ENCODE data around the gene PMS2. TPM values are rescaled to one million over a fixed set of nuclear protein-coding genes. Genes with fewer than 3 reads are reported as not detected.
"Not testable (repeated sequence)": the region's sequence is repeated elsewhere in the genome, so short reads cannot be mapped to it uniquely, and the experiment has no call there.

Gene PMS2
- total RNA-seq, 3 donors from 2014 or later: 21.3 to 22.9 (median 22.5) TPM

DNA sequence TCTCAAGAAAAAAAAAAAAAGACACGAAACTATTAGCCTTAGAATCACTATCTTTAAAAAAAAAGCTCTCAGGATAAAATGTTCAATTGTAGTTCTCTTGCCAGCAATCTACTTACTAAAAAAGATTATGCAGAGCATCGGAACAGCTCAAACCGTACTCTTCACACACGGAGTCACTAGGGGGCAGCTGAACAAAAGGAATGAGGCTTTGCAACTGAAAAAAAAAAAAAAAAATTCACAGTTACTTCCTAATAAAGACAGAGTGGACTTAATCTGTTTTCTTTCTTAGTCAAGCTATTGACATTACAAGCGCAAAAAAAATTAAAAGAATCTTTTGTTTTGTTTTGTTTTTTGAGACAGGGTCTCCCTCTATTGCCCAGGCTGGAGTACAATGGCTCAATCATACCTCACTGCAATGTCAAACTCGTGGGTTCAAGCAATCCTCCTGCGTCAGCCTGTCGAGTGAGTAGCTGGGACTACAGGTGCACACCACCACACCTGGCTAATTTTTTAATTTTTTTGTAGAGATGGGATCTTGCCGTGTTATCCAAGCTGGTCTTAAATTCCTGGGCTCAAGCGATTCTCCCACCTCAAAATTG lies 11.5 kb downstream of the PMS2 start:
- H3K4me1 Mint-ChIP-seq (ENCODE audit: low read depth): no peaks in the 10 kb centered on the region
- DNase-seq (peak; percentile 42), ATAC-seq (peak in 1 of 2 donors; percentile 28)
- no peak overlapping the region for H3K4me3 Mint-ChIP-seq
- no peaks in the 10 kb centered on the region for H3K9me3 Mint-ChIP-seq
- peaks cover 20% of the 10 kb centered on the region for H3K36me3 Mint-ChIP-seq (ENCODE audit: insufficient read depth)
- H3K27me3 Mint-ChIP-seq (ENCODE audit: low read depth): no peaks in the 10 kb centered on the region

DNA sequence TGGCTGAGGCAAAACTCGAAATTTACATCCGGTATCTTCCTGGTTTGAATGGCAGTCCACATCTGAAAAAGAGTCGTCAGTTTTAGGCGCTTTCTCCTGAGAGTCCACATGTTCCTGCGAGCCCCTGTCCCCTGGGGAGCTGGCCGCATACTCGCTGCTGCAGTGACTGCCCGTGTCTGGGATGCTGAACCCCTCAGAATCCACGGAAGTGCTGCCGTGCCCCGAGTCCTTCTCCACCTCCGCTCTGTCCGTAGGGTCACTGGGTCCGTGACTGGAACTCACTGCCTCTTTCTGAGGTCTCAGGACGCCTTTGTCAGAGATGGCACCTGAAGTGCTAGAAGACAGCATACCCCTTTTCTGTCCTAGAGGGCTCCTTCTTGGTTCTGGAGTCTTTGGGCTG lies 21.8 kb downstream of the PMS2 start:
- not testable (repeated sequence) for ATAC-seq; H3K9me3 Mint-ChIP-seq; H3K4me3 Mint-ChIP-seq; H3K27me3 Mint-ChIP-seq (ENCODE audit: low read depth); H3K4me1 Mint-ChIP-seq (ENCODE audit: low read depth); DNase-seq
- H3K36me3 Mint-ChIP-seq (ENCODE audit: insufficient read depth): peaks cover 26% of the 10 kb centered on the region

DNA sequence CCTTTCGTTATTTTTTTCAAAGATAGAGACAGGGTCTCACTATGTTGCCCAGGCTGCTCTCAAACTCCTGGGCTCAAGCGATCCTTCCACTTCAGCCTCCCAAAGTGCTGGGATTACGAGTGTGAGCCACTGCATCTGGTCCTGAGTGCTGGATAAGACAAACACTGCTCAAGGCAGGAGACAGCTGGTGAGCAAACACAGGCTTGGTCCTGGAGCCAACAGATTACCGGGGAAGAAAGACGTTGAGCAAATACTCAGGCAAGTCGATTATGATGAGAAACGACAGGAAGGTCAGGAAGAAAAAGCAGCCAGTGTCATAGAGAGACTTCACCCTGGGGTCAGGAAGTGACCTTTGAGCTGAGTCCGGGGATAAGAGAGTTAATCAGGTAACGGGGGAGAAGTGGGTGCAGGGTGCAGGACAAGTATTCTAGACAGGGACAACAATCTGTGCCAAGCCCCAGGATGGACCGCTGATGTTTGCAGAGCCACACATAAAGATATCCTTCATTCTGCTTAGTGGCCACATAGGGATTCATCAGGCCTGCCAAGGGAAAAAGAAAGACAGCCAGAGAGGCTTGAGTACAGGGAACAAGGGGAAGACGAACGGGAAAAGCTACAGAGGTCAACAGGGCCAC lies 29.1 kb downstream of the PMS2 start:
- not testable (repeated sequence) for ATAC-seq; H3K4me1 Mint-ChIP-seq (ENCODE audit: low read depth); H3K9me3 Mint-ChIP-seq; DNase-seq; H3K27me3 Mint-ChIP-seq (ENCODE audit: low read depth); H3K4me3 Mint-ChIP-seq
- peaks cover 11% of the 10 kb centered on the region for H3K36me3 Mint-ChIP-seq (ENCODE audit: insufficient read depth)

DNA sequence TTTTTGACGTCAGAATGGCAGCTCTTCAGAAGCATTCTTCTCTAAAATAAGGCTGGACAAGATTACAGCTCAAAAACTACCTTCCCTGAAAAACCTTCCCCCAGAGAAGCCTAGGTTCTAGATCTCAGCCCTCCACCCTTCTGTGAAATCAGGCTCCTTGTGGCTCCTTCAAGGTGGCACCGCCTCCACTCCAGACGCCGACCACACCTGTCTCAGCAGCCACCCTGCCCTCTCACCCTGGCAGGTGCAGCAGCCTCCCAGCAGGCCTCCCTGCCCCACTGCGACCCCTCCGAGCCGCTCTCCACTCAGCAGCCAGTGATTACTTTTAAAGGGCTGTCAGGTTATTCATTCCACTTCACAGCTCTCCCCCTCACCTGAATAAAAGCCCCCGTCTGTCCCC lies 35.3 kb downstream of the PMS2 start:
- not testable (repeated sequence) for H3K9me3 Mint-ChIP-seq; H3K4me1 Mint-ChIP-seq (ENCODE audit: low read depth); DNase-seq; H3K4me3 Mint-ChIP-seq; ATAC-seq; H3K36me3 Mint-ChIP-seq (ENCODE audit: insufficient read depth); H3K27me3 Mint-ChIP-seq (ENCODE audit: low read depth)

DNA sequence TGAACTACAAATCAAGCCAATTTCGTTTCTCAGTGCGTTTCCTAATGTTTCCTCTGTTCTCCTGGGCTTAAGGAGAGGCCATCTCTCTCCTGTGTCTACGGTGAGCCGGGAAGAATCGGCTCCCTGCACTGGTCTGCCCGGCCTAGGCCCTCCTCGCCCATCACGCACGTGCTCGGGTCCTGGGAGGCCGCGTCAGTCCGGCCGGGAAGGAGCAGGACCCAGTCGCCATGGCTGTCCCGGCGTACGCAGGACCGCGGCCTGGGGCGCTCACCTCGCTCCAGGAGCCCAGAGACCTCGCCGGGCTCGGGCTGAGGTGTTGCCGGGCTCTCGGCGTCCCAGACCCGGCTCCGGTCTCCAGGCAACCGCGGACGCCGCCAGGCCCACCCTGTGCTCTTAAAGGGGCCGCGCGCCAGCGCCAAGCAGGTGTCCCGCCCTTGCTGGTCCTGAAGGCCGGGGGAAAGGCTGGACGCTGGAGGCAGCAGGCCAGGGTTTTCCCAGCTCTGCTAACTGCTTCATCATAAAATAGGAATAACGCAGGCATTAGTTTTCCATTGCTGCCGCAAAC lies 38.4 kb downstream of the PMS2 start, which contains the start of gene RSPH10B:
RSPH10B (minus strand) TSS at position 343 of the 565 bp plus-strand sequence. CDS start 3,573 bp downstream, outside the sequence.
- not testable (repeated sequence) for DNase-seq; H3K27me3 Mint-ChIP-seq (ENCODE audit: low read depth); H3K36me3 Mint-ChIP-seq (ENCODE audit: insufficient read depth); H3K4me3 Mint-ChIP-seq; H3K9me3 Mint-ChIP-seq; ATAC-seq; H3K4me1 Mint-ChIP-seq (ENCODE audit: low read depth)

DNA sequence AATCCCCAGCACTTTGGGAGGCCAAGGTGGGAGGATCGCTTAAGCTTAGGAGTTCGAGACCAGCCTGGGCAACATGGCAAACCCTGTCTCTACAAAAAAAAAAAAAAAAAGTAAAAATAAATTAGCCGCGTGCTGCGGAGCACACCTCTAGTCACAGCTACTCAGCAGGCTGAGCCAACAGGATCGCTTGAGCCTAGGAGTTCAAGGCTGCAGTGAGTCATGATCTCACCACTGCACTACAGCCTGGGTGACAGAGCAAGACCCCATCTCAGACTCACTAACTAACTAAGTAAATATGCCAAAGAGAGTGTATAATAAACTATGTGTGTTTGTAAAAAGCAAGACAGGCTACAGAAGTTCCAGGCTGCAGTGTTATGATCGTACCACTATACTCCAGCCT lies 45.0 kb downstream of the PMS2 start:
- DNase-seq; H3K27me3 Mint-ChIP-seq (ENCODE audit: low read depth); H3K36me3 Mint-ChIP-seq (ENCODE audit: insufficient read depth); H3K9me3 Mint-ChIP-seq; H3K4me3 Mint-ChIP-seq; ATAC-seq; H3K4me1 Mint-ChIP-seq (ENCODE audit: low read depth): not testable (repeated sequence)

DNA sequence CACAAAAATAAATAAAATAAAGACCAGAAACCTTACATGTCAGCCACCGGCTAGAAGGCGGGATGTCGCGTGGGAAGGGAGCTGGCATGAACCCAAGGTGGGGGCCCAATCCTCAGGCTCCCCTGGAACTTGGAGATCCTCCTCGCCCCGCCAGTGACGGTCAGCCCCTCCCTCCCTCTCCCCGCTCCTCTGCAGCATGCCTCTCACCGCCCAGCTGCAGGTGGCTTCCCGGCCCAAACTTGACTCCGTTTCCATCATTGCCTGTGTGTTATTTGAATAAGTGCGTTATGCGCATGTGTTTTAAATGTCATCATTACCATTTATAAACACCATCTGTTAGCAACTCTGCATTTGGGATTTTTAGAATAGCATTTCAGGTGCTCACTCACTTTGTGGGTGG lies 45.6 kb downstream of the PMS2 start:
- not testable (repeated sequence) for H3K4me1 Mint-ChIP-seq (ENCODE audit: low read depth); ATAC-seq; H3K36me3 Mint-ChIP-seq (ENCODE audit: insufficient read depth); H3K4me3 Mint-ChIP-seq; H3K27me3 Mint-ChIP-seq (ENCODE audit: low read depth); H3K9me3 Mint-ChIP-seq; DNase-seq

DNA sequence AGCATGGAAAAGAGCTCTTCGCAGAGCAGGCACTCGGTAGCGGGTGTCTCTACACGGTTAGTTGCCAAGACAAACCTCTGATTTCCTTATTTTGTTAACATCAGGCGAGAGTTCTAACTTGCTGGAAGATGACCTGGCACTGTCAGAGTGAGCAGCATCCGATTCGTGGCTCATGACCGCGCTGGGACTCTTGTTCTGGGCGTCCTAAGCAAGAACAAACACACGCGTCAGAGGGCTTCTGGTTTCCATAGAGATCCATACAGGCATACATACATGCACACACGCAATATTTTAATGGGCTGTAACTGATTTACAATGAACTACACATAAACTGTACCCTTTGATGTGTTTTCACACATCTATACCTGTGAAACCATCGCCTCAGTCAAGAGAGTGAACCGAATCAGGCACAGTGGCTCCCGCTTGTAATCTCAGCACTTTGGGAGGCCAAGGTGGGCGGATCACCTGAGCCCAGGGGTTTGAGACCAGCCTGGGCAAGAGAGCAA lies 73.9 kb downstream of the PMS2 start:
- not testable (repeated sequence) for ATAC-seq; H3K27me3 Mint-ChIP-seq (ENCODE audit: low read depth); H3K9me3 Mint-ChIP-seq; H3K4me1 Mint-ChIP-seq (ENCODE audit: low read depth); H3K4me3 Mint-ChIP-seq; H3K36me3 Mint-ChIP-seq (ENCODE audit: insufficient read depth); DNase-seq

DNA sequence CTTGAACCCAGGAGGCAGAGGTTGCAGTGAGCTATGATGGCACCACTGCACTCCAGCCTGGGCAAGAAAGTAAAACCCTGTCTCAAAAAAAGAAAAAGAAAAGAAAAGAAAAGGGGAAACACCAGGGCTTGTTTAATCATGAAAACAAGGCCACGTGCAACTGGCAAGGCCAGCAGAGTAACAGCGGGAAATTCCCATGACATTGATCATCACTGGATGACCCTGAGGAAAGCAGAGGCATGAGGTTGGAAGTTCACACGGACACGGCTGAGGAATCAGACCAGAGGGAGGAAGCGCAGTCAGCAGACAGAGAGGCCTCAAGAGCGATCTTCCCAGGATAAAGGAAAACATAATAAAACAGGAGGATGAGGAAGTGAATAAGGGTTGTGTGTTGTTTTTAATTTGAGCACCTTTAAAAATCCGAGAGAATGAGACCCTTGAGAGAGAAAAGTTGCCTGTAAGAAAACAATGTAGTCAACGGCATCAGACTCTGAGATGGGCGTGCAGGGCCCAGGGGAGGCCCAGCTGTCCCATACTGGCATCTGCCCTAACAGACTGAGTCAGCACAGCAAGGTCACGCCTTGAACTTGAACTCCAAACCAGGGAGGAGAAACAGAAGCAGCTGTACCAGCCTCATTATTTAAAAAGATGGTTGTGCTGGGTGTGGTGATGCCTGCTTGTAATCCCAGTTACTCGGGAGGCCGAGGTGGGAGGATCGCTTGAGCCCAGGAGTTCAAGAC lies 76.8 kb downstream of the PMS2 start:
- not testable (repeated sequence) for DNase-seq; H3K9me3 Mint-ChIP-seq; H3K4me1 Mint-ChIP-seq (ENCODE audit: low read depth); ATAC-seq; H3K4me3 Mint-ChIP-seq; H3K27me3 Mint-ChIP-seq (ENCODE audit: low read depth); H3K36me3 Mint-ChIP-seq (ENCODE audit: insufficient read depth)

DNA sequence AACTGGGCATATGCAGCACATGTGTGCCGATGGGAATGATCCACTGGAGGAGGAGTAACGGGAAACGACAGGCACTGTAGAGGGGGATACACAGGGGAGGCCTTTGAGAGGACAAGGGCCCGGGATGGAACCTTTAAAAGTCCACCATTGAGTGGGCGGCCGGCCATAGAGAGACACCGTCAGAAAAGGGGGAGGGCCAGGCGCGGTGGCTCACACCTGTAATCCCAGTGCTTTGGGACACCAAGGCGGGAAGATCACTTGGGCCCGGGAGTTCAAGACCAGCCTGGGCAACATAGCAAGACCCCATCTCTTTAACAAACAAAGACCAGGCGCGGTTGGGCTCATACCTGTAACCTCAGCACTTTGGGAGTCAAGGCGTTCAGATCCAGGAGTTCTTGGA lies 77.6 kb downstream of the PMS2 start:
- H3K9me3 Mint-ChIP-seq; ATAC-seq; H3K27me3 Mint-ChIP-seq (ENCODE audit: low read depth); H3K4me3 Mint-ChIP-seq; H3K36me3 Mint-ChIP-seq (ENCODE audit: insufficient read depth); H3K4me1 Mint-ChIP-seq (ENCODE audit: low read depth): not testable (repeated sequence)
- peak; percentile 4 for DNase-seq

DNA sequence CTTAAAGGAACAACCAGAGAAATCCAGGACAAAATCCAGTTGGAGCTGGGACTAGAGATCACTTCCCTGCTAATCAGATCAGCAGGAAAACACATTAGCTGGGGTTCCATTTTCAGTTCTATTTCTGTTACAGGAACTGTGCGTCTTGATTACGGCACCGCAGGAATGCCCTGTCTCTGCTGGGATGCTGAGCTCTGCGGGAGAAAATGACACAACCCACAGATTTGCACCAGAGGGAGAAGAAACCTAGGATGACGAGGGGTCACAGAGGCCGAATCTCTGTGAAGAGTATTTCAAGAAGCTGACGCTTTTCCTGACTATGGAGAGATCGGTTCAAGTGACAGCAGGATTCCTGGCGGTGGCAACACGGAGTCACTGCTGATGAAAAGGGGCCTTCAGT lies 78.6 kb downstream of the PMS2 start:
- not testable (repeated sequence) for H3K27me3 Mint-ChIP-seq (ENCODE audit: low read depth); DNase-seq; H3K9me3 Mint-ChIP-seq; H3K4me1 Mint-ChIP-seq (ENCODE audit: low read depth); ATAC-seq; H3K36me3 Mint-ChIP-seq (ENCODE audit: insufficient read depth); H3K4me3 Mint-ChIP-seq

DNA sequence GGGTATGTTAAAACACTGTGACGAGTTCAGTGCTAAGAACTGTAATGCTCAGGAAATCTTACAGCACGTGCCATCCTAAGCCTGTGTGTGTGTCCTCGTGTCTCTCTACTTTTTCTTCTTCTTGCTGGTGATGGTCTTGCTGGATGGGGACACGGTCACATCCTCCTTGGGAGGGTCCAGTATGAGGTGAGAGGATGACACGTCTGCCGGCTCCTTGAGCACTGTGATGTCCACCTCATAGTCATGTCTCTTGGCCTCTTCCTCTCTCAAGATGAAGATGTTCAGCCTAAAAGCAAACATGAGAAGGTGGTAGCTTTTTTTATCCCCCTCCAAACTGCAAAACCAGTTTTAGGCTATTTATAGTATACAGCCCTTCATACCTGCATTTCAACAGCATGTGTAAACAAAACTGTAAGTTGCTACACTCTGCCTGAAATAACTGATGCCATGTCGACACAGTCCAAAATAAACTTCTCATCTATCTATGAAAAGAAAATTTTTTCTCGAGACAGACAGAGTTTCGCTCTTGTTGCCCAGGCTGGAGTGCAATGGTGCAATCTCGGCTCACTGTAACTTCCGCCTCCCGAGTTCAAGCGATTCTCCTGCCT lies 82.5 kb downstream of the PMS2 start:
- not testable (repeated sequence) for ATAC-seq; H3K4me3 Mint-ChIP-seq; H3K36me3 Mint-ChIP-seq (ENCODE audit: insufficient read depth); H3K4me1 Mint-ChIP-seq (ENCODE audit: low read depth); DNase-seq; H3K9me3 Mint-ChIP-seq; H3K27me3 Mint-ChIP-seq (ENCODE audit: low read depth)

DNA sequence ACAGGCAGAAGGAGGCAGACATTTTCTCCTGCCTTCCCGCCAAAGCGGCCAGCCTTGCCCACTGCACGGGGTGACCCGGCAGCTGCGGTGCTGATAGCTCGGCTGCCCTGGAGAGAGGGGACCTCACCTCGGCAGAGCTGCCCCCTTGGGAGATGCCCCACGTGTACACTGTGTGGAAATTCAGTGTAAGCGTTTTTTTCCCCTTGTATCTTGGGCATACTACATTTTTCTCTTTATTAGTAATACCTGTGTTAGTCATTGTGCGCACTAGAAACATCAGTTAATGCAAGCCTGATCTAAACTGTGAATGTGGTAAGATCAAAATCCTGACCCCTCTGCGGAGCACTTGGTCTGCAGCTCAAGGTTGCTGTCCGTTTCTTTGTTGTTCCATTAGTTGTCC lies 84.2 kb downstream of the PMS2 start:
- not testable (repeated sequence) for DNase-seq; H3K27me3 Mint-ChIP-seq (ENCODE audit: low read depth); H3K4me3 Mint-ChIP-seq; H3K4me1 Mint-ChIP-seq (ENCODE audit: low read depth); H3K9me3 Mint-ChIP-seq; H3K36me3 Mint-ChIP-seq (ENCODE audit: insufficient read depth)
- ATAC-seq: peak in 1 of 2 donors; percentile 70

DNA sequence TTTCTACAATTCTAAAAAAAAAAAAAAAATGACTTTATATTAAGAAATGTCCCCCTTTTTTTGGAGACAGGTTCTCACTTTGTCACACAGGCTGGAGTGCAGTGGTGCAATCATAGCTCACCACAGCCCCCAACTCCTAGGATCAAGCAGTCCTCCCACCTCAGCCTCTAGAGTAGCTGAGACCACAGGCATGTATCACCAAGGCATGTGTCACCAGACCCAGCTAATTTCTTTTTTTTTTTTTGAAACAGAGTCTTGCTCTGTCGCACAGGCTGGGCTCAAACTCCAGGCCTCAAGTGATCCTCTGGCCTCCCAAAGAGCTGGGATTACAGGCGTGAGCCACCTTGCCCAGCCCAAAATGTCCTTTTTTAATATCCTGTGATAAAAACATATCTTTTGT lies 84.7 kb downstream of the PMS2 start:
- not testable (repeated sequence) for H3K4me3 Mint-ChIP-seq; H3K9me3 Mint-ChIP-seq; H3K27me3 Mint-ChIP-seq (ENCODE audit: low read depth); DNase-seq; H3K4me1 Mint-ChIP-seq (ENCODE audit: low read depth); H3K36me3 Mint-ChIP-seq (ENCODE audit: insufficient read depth)
- peak in 1 of 2 donors; percentile 73 for ATAC-seq

Measured in activated T-cell treated with anti-CD3 and anti-CD28 coated beads, Interleukin-2, amount 50 U/mL, for 4 hours (primary cell).